ENCODE measurements around the gene NAT8L. TPM values are rescaled to one million over a fixed set of nuclear protein-coding genes. Genes with fewer than 3 reads are reported as not detected.

Gene NAT8L
- polyA plus RNA-seq, 3 donors from 2014 or later: not detected

GRCh38 chr4:2063557-2064275 is 4.6 kb downstream of the NAT8L start:
- Mint-ChIP-seq H3K27ac (no peak overlapping the region), H3K36me3 (no peaks in the 10 kb centered on the region), H3K27me3 (ENCODE audit: low read depth in 3 of 3) (peaks cover 0 to 3% (median 0%) of the 10 kb centered on the region in 3 donors), H3K9me3 (no peaks in the 10 kb centered on the region), H3K4me3 (no peak overlapping the region), H3K4me1 (no peaks in the 10 kb centered on the region)
- DNase-seq: no peak

GRCh38 chr4:2064276-2064991 is 5.3 kb downstream of the NAT8L start:
- H3K4me1 Mint-ChIP-seq: no peaks in the 10 kb centered on the region
- H3K4me3 Mint-ChIP-seq: no peak overlapping the region
- H3K9me3 Mint-ChIP-seq: no peaks in the 10 kb centered on the region
- DNase-seq: no peak
- no peak overlapping the region for H3K27ac Mint-ChIP-seq
- no peaks in the 10 kb centered on the region for H3K36me3 Mint-ChIP-seq
- peaks cover 0 to 3% (median 0%) of the 10 kb centered on the region in 3 donors for H3K27me3 Mint-ChIP-seq (ENCODE audit: low read depth in 3 of 3)

- no peak for DNase-seq
- no peaks in the 10 kb centered on the region for H3K9me3 Mint-ChIP-seq
- H3K36me3 Mint-ChIP-seq: no peaks in the 10 kb centered on the region
- no peaks in the 10 kb centered on the region for H3K4me1 Mint-ChIP-seq
- peaks cover 0 to 3% (median 0%) of the 10 kb centered on the region in 3 donors for H3K27me3 Mint-ChIP-seq (ENCODE audit: low read depth in 3 of 3)
- H3K27ac Mint-ChIP-seq: no peak overlapping the region
- no peak overlapping the region for H3K4me3 Mint-ChIP-seq
These were observed 6.2 kb downstream of the NAT8L start for GRCh38 chr4:2065106-2065930.

DNA sequence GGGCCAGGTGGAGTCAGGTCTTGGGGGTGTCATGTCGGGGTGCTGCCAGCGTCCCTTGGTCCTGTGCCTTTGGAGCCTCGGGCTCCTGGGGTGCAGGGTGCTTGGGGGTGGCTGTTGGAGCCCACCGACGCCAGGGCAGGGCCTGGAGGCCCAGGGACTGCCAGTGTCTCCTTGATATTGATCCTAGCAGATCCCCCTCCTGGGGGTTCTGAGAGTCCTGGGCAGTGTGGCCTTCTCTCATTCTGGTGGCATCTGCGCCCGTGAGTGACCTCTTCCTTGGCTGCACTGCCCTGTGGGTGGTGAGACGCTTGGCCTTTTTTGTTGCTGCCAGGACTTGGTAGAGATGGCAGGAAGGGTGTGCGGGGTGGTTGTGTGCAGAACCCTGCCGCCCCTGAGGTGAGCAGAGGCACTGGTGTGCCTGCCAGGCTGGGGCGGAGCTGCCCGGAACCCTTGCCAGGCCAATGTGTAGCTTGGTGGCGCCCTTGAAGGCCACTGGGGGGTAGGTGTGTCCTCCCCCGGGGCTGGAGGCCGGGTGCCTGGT is 7.0 kb downstream of the NAT8L start:
- no peak for DNase-seq
- peaks cover 0 to 3% (median 0%) of the 10 kb centered on the region in 3 donors for H3K27me3 Mint-ChIP-seq (ENCODE audit: low read depth in 3 of 3)
- no peaks in the 10 kb centered on the region for H3K4me1 Mint-ChIP-seq
- no peak overlapping the region for H3K27ac Mint-ChIP-seq
- H3K9me3 Mint-ChIP-seq: no peaks in the 10 kb centered on the region
- H3K36me3 Mint-ChIP-seq: no peaks in the 10 kb centered on the region
- H3K4me3 Mint-ChIP-seq: no peak overlapping the region

- Mint-ChIP-seq H3K4me1 (no peaks in the 10 kb centered on the region), H3K27me3 (ENCODE audit: low read depth in 3 of 3) (no peaks in the 10 kb centered on the region), H3K27ac (no peak overlapping the region), H3K36me3 (no peaks in the 10 kb centered on the region), H3K4me3 (no peak overlapping the region), H3K9me3 (no peaks in the 10 kb centered on the region)
- DNase-seq: no peak
These were observed 7.7 kb downstream of the NAT8L start for GRCh38 chr4:2066571-2067445.

- no peak for DNase-seq
- Mint-ChIP-seq H3K27ac (no peak overlapping the region), H3K9me3 (no peaks in the 10 kb centered on the region), H3K4me1 (no peaks in the 10 kb centered on the region), H3K36me3 (no peaks in the 10 kb centered on the region), H3K4me3 (no peak overlapping the region), H3K27me3 (ENCODE audit: low read depth in 3 of 3) (no peaks in the 10 kb centered on the region)
These were observed 8.5 kb downstream of the NAT8L start for GRCh38 chr4:2067446-2068197.

GRCh38 chr4:2068198-2068470 is 9.0 kb downstream of the NAT8L start:
- no peaks in the 10 kb centered on the region for H3K36me3 Mint-ChIP-seq
- DNase-seq: no peak
- no peak overlapping the region for H3K4me3 Mint-ChIP-seq

DNA sequence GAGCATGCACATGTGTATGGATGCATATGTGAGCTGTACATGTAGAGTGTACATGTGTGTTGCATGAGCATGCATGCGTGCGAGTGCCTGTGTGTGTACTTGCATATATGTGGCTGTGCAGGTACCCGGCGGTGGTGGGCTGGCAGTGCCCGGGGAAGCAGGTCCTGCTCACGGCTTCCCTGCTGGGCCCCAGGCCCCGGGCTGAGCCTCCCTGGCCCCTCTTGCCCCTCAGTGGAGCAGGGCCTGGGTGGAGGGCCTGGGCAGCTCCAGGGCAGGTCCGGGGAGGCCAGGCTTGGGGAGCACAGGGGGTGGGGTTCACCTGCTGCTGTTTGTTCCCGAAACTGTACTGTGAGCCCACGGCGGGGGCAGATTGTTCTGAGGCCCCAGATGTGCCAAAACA is 9.4 kb downstream of the NAT8L start:
- Mint-ChIP-seq H3K27me3 (ENCODE audit: low read depth in 3 of 3) (no peaks in the 10 kb centered on the region), H3K9me3 (no peaks in the 10 kb centered on the region), H3K4me3 (no peak overlapping the region), H3K27ac (no peak overlapping the region), H3K36me3 (no peaks in the 10 kb centered on the region), H3K4me1 (no peaks in the 10 kb centered on the region)
- DNase-seq: no peak

More at GRCh38 chr4:2068198-2068470, 9.0 kb downstream of the NAT8L start:
- no peaks in the 10 kb centered on the region for H3K4me1 Mint-ChIP-seq
- H3K27me3 Mint-ChIP-seq (ENCODE audit: low read depth in 3 of 3): no peaks in the 10 kb centered on the region
- no peak overlapping the region for H3K27ac Mint-ChIP-seq
- no peaks in the 10 kb centered on the region for H3K9me3 Mint-ChIP-seq

- no peaks in the 10 kb centered on the region for H3K9me3 Mint-ChIP-seq
- no peaks in the 10 kb centered on the region for H3K36me3 Mint-ChIP-seq
- no peaks in the 10 kb centered on the region for H3K27me3 Mint-ChIP-seq (ENCODE audit: low read depth in 3 of 3)
- no peak overlapping the region for H3K27ac Mint-ChIP-seq
- DNase-seq: no peak
- H3K4me1 Mint-ChIP-seq: no peaks in the 10 kb centered on the region
- H3K4me3 Mint-ChIP-seq: no peak overlapping the region
These were observed 10.2 kb downstream of the NAT8L start for GRCh38 chr4:2069161-2069971.

DNA sequence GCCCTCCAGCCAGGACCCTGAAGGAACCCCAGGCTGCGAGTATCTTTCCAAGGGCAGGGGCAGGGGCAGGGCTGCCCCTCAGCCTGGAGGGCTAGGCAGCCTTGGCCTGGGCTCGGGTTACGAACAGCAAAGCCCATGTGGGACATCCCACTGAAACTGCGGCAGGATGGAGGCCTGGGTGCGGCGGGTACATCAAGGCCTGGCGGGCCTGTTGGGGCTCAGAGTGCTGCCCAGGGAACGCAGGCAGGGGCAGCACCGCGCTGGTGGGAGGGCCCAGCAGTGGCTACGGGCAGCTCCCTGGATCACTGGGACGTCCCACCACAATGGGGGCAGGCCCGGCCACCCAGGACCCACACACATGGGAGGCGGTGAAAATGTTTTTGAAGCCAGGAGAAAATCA is 10.9 kb downstream of the NAT8L start:
- Mint-ChIP-seq H3K36me3 (no peaks in the 10 kb centered on the region), H3K4me3 (no peak overlapping the region), H3K27me3 (ENCODE audit: low read depth in 3 of 3) (no peaks in the 10 kb centered on the region), H3K9me3 (no peaks in the 10 kb centered on the region), H3K27ac (no peak overlapping the region), H3K4me1 (no peaks in the 10 kb centered on the region)
- DNase-seq: no peak

DNA sequence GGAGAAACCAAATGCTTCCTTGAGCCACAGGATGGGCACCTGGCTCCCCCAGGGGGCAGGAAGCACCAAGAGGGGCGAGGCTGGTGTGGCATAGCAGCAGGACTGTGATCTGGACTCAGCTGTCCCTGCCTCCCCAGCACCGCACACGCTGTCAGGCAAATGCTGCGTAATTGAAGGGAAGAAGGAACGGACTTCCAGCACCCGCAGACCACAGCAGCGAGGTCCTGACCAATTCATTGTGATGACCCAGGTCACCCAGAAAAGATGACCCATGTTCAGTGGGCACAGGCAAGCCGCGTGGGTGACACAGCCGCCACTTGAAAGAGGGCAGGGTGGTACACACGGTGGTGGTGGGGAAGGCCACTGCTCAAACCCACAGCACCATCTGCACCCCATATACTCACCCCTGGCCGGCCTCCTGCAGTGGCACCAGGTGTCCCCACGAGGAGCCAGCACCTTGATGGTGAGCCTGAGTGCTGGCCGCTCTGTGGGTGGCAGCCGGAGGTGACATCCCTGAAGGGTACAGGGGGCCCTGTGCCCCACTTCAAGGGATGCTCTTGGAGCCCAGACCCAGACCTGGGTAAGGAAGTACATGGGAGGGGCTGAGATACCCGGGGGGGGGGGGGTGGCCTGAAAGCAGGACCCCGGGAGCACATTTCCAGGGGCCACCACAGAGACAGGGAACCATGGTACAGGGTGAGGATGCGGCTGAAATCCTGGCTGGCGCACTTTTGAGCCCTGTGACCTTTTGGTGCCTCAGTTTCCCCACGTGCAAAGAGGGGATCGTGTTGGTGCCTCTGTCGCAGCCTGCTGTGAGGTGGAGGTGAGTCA is 11.5 kb downstream of the NAT8L start:
- no peak overlapping the region for H3K27ac Mint-ChIP-seq
- H3K4me1 Mint-ChIP-seq: no peaks in the 10 kb centered on the region
- no peak overlapping the region for H3K4me3 Mint-ChIP-seq
- DNase-seq: no peak
- H3K27me3 Mint-ChIP-seq (ENCODE audit: low read depth in 3 of 3): no peaks in the 10 kb centered on the region
- H3K9me3 Mint-ChIP-seq: no peaks in the 10 kb centered on the region
- no peaks in the 10 kb centered on the region for H3K36me3 Mint-ChIP-seq
